ENCODE measurements around the gene CCNL2. TPM values are rescaled to one million over a fixed set of nuclear protein-coding genes. Genes with fewer than 3 reads are reported as not detected.

Gene CCNL2
- total and polyA plus RNA-seq, 2 of the 13 experiments (the other 11 are each of a cell fraction or from before 2014, with no cell fraction given): 105 to 340 TPM

- TF ChIP-seq HMGXB3 (CRISPR knock-in tag; IDR thresholded peaks at IDR 0.05; ENCODE audit: borderline replicate concordance) (no peak), THAP7 (CRISPR knock-in tag; IDR thresholded peaks at IDR 0.05) (no peak), ZNF331 (CRISPR knock-in tag; IDR thresholded peaks at IDR 0.05) (no peak), NCOA5 (CRISPR knock-in tag; IDR thresholded peaks at IDR 0.05) (no peak), BCL3 (CRISPR knock-in tag; IDR thresholded peaks at IDR 0.05) (no peak; the same call in 1 of the 2 replicates), FOXM1 (CRISPR knock-in tag; IDR thresholded peaks at IDR 0.05) (no peak), ZNF468 (CRISPR knock-in tag; IDR thresholded peaks at IDR 0.05) (no peak), SMAD1 (CRISPR knock-in tag; IDR thresholded peaks at IDR 0.05; ENCODE audit: borderline replicate concordance, low read depth) (no peak), AHR (CRISPR knock-in tag; IDR thresholded peaks at IDR 0.05) (no peak), HNRNPK (IDR thresholded peaks at IDR 0.05; ENCODE audit: low read depth, low read length, poor library complexity, severe bottlenecking) (no peak), ZNF335 (CRISPR knock-in tag; IDR thresholded peaks at IDR 0.05) (no peak), PRDM4 (CRISPR knock-in tag; IDR thresholded peaks at IDR 0.05; ENCODE audit: borderline replicate concordance) (no peak), ZNF101 (CRISPR knock-in tag; IDR thresholded peaks at IDR 0.05; ENCODE audit: borderline replicate concordance, low read depth) (no peak), ZNF549 (CRISPR knock-in tag; IDR thresholded peaks at IDR 0.05) (no peak), ZNF430 (CRISPR knock-in tag; IDR thresholded peaks at IDR 0.05) (no peak)
- TF ChIP-seq, protein P1, sequence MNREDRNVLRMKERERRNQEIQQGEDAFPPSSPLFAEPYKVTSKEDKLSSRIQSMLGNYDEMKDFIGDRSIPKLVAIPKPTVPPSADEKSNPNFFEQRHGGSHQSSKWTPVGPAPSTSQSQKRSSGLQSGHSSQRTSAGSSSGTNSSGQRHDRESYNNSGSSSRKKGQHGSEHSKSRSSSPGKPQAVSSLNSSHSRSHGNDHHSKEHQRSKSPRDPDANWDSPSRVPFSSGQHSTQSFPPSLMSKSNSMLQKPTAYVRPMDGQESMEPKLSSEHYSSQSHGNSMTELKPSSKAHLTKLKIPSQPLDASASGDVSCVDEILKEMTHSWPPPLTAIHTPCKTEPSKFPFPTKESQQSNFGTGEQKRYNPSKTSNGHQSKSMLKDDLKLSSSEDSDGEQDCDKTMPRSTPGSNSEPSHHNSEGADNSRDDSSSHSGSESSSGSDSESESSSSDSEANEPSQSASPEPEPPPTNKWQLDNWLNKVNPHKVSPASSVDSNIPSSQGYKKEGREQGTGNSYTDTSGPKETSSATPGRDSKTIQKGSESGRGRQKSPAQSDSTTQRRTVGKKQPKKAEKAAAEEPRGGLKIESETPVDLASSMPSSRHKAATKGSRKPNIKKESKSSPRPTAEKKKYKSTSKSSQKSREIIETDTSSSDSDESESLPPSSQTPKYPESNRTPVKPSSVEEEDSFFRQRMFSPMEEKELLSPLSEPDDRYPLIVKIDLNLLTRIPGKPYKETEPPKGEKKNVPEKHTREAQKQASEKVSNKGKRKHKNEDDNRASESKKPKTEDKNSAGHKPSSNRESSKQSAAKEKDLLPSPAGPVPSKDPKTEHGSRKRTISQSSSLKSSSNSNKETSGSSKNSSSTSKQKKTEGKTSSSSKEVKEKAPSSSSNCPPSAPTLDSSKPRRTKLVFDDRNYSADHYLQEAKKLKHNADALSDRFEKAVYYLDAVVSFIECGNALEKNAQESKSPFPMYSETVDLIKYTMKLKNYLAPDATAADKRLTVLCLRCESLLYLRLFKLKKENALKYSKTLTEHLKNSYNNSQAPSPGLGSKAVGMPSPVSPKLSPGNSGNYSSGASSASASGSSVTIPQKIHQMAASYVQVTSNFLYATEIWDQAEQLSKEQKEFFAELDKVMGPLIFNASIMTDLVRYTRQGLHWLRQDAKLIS (CRISPR knock-in tag; IDR thresholded peaks at IDR 0.05): no peak
Measured at GRCh38 chr1:1399872-1400575, 889 bp upstream of the CCNL2 start (continued).
